ENCODE data around the gene PJVK.

The PJVK gene

GRCh38 chr2:178502751-178503150, 51.6 kb downstream of the PJVK start:
- Histone ChIP-seq H3K23ac (ENCODE audit: low read length) (no peak overlapping the region), H3K9ac (ENCODE audit: low read length) (no peak overlapping the region), H3K18ac (ENCODE audit: low read length) (no peak overlapping the region), H4K8ac (ENCODE audit: low read depth, low read length) (no peak overlapping the region), H4K5ac (ENCODE audit: low read length) (no peak overlapping the region), H3K36me3 (ENCODE audit: control insufficient read depth, insufficient read depth, low read length) (no peaks in the 10 kb centered on the region), H3K79me2 (ENCODE audit: control insufficient read depth, insufficient read depth, low read length) (no peaks in the 10 kb centered on the region), H3K27me3 (ENCODE audit: insufficient read depth, low read length, poor library complexity) (no peaks in the 10 kb centered on the region), H3K56ac (ENCODE audit: low read length) (no peak overlapping the region), H2BK5ac (ENCODE audit: low read length) (no peak overlapping the region), H2BK120ac (ENCODE audit: low read depth, low read length) (no peak overlapping the region), H3K4ac (ENCODE audit: low read depth, low read length) (no peak overlapping the region), H2AK5ac (ENCODE audit: low read length) (no peak overlapping the region), H3K4me2 (ENCODE audit: low read length) (no peak overlapping the region), H3K27ac (ENCODE audit: low read depth, low read length) (no peak overlapping the region), H3K79me1 (ENCODE audit: low read length) (no peaks in the 10 kb centered on the region), H3K4me1 (ENCODE audit: control insufficient read depth, low read depth, low read length) (no peaks in the 10 kb centered on the region), H3K4me3 (ENCODE audit: low read length) (no peak overlapping the region), H2BK15ac (replicated peaks; ENCODE audit: low read depth) (no peak overlapping the region)
- no peak for DNase-seq
- WGBS (ENCODE audit: extremely low coverage, insufficient coverage, low lambda C conversion rate), result no CpG with 5 or more reads among the region's 4 CpGs

GRCh38 chr2:178506101-178506500, 54.9 kb downstream of the PJVK start:
- H3K27me3 ChIP-seq (ENCODE audit: insufficient read depth, low read length, poor library complexity), result no peaks in the 10 kb centered on the region
- H4K8ac ChIP-seq (ENCODE audit: low read depth, low read length), result no peak overlapping the region
- H3K4me1 ChIP-seq (ENCODE audit: control insufficient read depth, low read depth, low read length), result no peaks in the 10 kb centered on the region
- no peaks in the 10 kb centered on the region for H3K79me2 ChIP-seq (ENCODE audit: control insufficient read depth, insufficient read depth, low read length)
- WGBS (ENCODE audit: extremely low coverage, insufficient coverage, low lambda C conversion rate), result no CpG with 5 or more reads among the region's 1 CpG
- no peak overlapping the region for H2AK5ac ChIP-seq (ENCODE audit: low read length)
- no peak overlapping the region for H3K4ac ChIP-seq (ENCODE audit: low read depth, low read length)
- no peaks in the 10 kb centered on the region for H3K36me3 ChIP-seq (ENCODE audit: control insufficient read depth, insufficient read depth, low read length)
- no peak overlapping the region for H4K5ac ChIP-seq (ENCODE audit: low read length)
- H2BK5ac ChIP-seq (ENCODE audit: low read length), result no peak overlapping the region
- no peak overlapping the region for H3K4me3 ChIP-seq (ENCODE audit: low read length)
- no peak overlapping the region for H3K18ac ChIP-seq (ENCODE audit: low read length)
- H3K27ac ChIP-seq (ENCODE audit: low read depth, low read length), result no peak overlapping the region
- no peak overlapping the region for H3K4me2 ChIP-seq (ENCODE audit: low read length)
- H3K23ac ChIP-seq (ENCODE audit: low read length), result no peak overlapping the region
- H2BK120ac ChIP-seq (ENCODE audit: low read depth, low read length), result no peak overlapping the region
- no peak overlapping the region for H3K9ac ChIP-seq (ENCODE audit: low read length)
- H3K79me1 ChIP-seq (ENCODE audit: low read length), result no peaks in the 10 kb centered on the region
- H2BK15ac ChIP-seq (replicated peaks; ENCODE audit: low read depth), result no peak overlapping the region
- H3K56ac ChIP-seq (ENCODE audit: low read length), result no peak overlapping the region
- no peak for DNase-seq

- Histone ChIP-seq H3K4me2 (ENCODE audit: low read length) (no peak overlapping the region), H3K79me1 (ENCODE audit: low read length) (no peaks in the 10 kb centered on the region), H3K4me3 (ENCODE audit: low read length) (no peak overlapping the region), H4K8ac (ENCODE audit: low read depth, low read length) (no peak overlapping the region), H3K27ac (ENCODE audit: low read depth, low read length) (no peak overlapping the region), H3K56ac (ENCODE audit: low read length) (no peak overlapping the region), H3K18ac (ENCODE audit: low read length) (no peak overlapping the region), H2BK15ac (replicated peaks; ENCODE audit: low read depth) (no peak overlapping the region), H2BK120ac (ENCODE audit: low read depth, low read length) (no peak overlapping the region), H3K4me1 (ENCODE audit: control insufficient read depth, low read depth, low read length) (no peaks in the 10 kb centered on the region), H3K79me2 (ENCODE audit: control insufficient read depth, insufficient read depth, low read length) (no peaks in the 10 kb centered on the region), H3K23ac (ENCODE audit: low read length) (no peak overlapping the region), H2BK5ac (ENCODE audit: low read length) (no peak overlapping the region), H3K36me3 (ENCODE audit: control insufficient read depth, insufficient read depth, low read length) (no peaks in the 10 kb centered on the region), H3K4ac (ENCODE audit: low read depth, low read length) (no peak overlapping the region), H3K27me3 (ENCODE audit: insufficient read depth, low read length, poor library complexity) (no peaks in the 10 kb centered on the region), H3K9ac (ENCODE audit: low read length) (no peak overlapping the region), H2AK5ac (ENCODE audit: low read length) (no peak overlapping the region), H4K5ac (ENCODE audit: low read length) (no peak overlapping the region)
- no CpG with 5 or more reads among the region's 2 CpGs for WGBS (ENCODE audit: extremely low coverage, insufficient coverage, low lambda C conversion rate)
- DNase-seq, result no peak
Measured at GRCh38 chr2:178506524-178506923, 55.3 kb downstream of the PJVK start.

- H3K18ac ChIP-seq (ENCODE audit: low read length), result no peak overlapping the region
- H2BK5ac ChIP-seq (ENCODE audit: low read length), result no peak overlapping the region
- H2AK5ac ChIP-seq (ENCODE audit: low read length), result no peak overlapping the region
- DNase-seq, result no peak
- no peaks in the 10 kb centered on the region for H3K36me3 ChIP-seq (ENCODE audit: control insufficient read depth, insufficient read depth, low read length)
- no peaks in the 10 kb centered on the region for H3K27me3 ChIP-seq (ENCODE audit: insufficient read depth, low read length, poor library complexity)
- H4K5ac ChIP-seq (ENCODE audit: low read length), result no peak overlapping the region
- no peak overlapping the region for H3K27ac ChIP-seq (ENCODE audit: low read depth, low read length)
- no CpG with 5 or more reads among the region's 1 CpG for WGBS (ENCODE audit: extremely low coverage, insufficient coverage, low lambda C conversion rate)
- no peak overlapping the region for H4K8ac ChIP-seq (ENCODE audit: low read depth, low read length)
- no peaks in the 10 kb centered on the region for H3K79me1 ChIP-seq (ENCODE audit: low read length)
- H3K4me3 ChIP-seq (ENCODE audit: low read length), result no peak overlapping the region
- no peak overlapping the region for H2BK15ac ChIP-seq (replicated peaks; ENCODE audit: low read depth)
- H3K9ac ChIP-seq (ENCODE audit: low read length), result no peak overlapping the region
- H3K4me2 ChIP-seq (ENCODE audit: low read length), result no peak overlapping the region
- H3K56ac ChIP-seq (ENCODE audit: low read length), result no peak overlapping the region
- H3K4me1 ChIP-seq (ENCODE audit: control insufficient read depth, low read depth, low read length), result no peaks in the 10 kb centered on the region
- no peak overlapping the region for H3K23ac ChIP-seq (ENCODE audit: low read length)
- H3K79me2 ChIP-seq (ENCODE audit: control insufficient read depth, insufficient read depth, low read length), result no peaks in the 10 kb centered on the region
- H2BK120ac ChIP-seq (ENCODE audit: low read depth, low read length), result no peak overlapping the region
- H3K4ac ChIP-seq (ENCODE audit: low read depth, low read length), result no peak overlapping the region
Measured at GRCh38 chr2:178506949-178507348, 55.8 kb downstream of the PJVK start.

GRCh38 chr2:178508646-178509045, 57.5 kb downstream of the PJVK start:
- Histone ChIP-seq H3K4me3 (ENCODE audit: low read length) (no peak overlapping the region), H2BK120ac (ENCODE audit: low read depth, low read length) (no peak overlapping the region), H3K27me3 (ENCODE audit: insufficient read depth, low read length, poor library complexity) (no peaks in the 10 kb centered on the region), H3K18ac (ENCODE audit: low read length) (no peak overlapping the region), H2BK15ac (replicated peaks; ENCODE audit: low read depth) (no peak overlapping the region), H3K9ac (ENCODE audit: low read length) (no peak overlapping the region), H3K27ac (ENCODE audit: low read depth, low read length) (no peak overlapping the region), H4K8ac (ENCODE audit: low read depth, low read length) (no peak overlapping the region), H3K56ac (ENCODE audit: low read length) (no peak overlapping the region), H2BK5ac (ENCODE audit: low read length) (no peak overlapping the region), H3K36me3 (ENCODE audit: control insufficient read depth, insufficient read depth, low read length) (no peaks in the 10 kb centered on the region), H3K4me2 (ENCODE audit: low read length) (no peak overlapping the region), H3K4ac (ENCODE audit: low read depth, low read length) (no peak overlapping the region), H4K5ac (ENCODE audit: low read length) (no peak overlapping the region), H3K23ac (ENCODE audit: low read length) (no peak overlapping the region), H3K79me2 (ENCODE audit: control insufficient read depth, insufficient read depth, low read length) (no peaks in the 10 kb centered on the region), H3K79me1 (ENCODE audit: low read length) (no peaks in the 10 kb centered on the region), H3K4me1 (ENCODE audit: control insufficient read depth, low read depth, low read length) (no peaks in the 10 kb centered on the region), H2AK5ac (ENCODE audit: low read length) (no peak overlapping the region)
- DNase-seq, result no peak
- WGBS (ENCODE audit: extremely low coverage, insufficient coverage, low lambda C conversion rate), result no CpG with 5 or more reads among the region's 2 CpGs

GRCh38 chr2:178510384-178510783, 59.2 kb downstream of the PJVK start:
- Histone ChIP-seq H3K79me1 (ENCODE audit: low read length) (no peaks in the 10 kb centered on the region), H3K27ac (ENCODE audit: low read depth, low read length) (no peak overlapping the region), H3K9ac (ENCODE audit: low read length) (no peak overlapping the region), H3K23ac (ENCODE audit: low read length) (no peak overlapping the region), H2BK120ac (ENCODE audit: low read depth, low read length) (no peak overlapping the region), H3K79me2 (ENCODE audit: control insufficient read depth, insufficient read depth, low read length) (no peaks in the 10 kb centered on the region), H3K27me3 (ENCODE audit: insufficient read depth, low read length, poor library complexity) (no peaks in the 10 kb centered on the region), H2BK15ac (replicated peaks; ENCODE audit: low read depth) (no peak overlapping the region), H3K36me3 (ENCODE audit: control insufficient read depth, insufficient read depth, low read length) (no peaks in the 10 kb centered on the region), H4K5ac (ENCODE audit: low read length) (no peak overlapping the region), H2BK5ac (ENCODE audit: low read length) (no peak overlapping the region), H3K18ac (ENCODE audit: low read length) (no peak overlapping the region), H4K8ac (ENCODE audit: low read depth, low read length) (no peak overlapping the region), H3K4ac (ENCODE audit: low read depth, low read length) (no peak overlapping the region), H3K56ac (ENCODE audit: low read length) (no peak overlapping the region), H3K4me2 (ENCODE audit: low read length) (no peak overlapping the region), H2AK5ac (ENCODE audit: low read length) (no peak overlapping the region), H3K4me1 (ENCODE audit: control insufficient read depth, low read depth, low read length) (no peaks in the 10 kb centered on the region), H3K4me3 (ENCODE audit: low read length) (no peak overlapping the region)
- no peak for DNase-seq
- WGBS (ENCODE audit: extremely low coverage, insufficient coverage, low lambda C conversion rate), result no CpG with 5 or more reads among the region's 6 CpGs

All from mesendoderm (in vitro differentiated cells).